ENCODE data around the gene RCL1. TPM values are rescaled to one million over a fixed set of nuclear protein-coding genes. Genes with fewer than 3 reads are reported as not detected.

RCL1 gene
- total RNA-seq, 1 donor from 2014 or later, result 15.6 TPM

DNA sequence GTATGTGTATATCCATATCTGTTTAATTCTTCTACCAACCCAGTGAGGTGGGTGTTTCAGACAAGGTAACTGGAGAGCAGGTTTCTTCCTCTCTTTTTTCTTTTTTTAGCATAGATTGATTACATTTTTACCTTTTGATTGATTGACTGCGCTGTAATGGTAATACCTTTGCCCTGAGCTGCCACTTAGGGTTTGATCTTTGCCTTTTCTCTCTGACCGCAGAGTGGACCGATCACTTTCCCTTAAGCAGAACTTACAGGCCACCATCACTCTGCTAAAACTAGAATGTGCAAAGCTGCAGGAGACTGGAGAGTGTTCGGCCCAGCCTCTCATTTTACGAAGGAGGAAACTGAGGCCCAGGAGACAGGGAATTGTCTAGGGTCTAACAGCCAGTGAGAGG lies 38.0 kb downstream of the RCL1 start:
- TF ChIP-seq, protein P1, sequence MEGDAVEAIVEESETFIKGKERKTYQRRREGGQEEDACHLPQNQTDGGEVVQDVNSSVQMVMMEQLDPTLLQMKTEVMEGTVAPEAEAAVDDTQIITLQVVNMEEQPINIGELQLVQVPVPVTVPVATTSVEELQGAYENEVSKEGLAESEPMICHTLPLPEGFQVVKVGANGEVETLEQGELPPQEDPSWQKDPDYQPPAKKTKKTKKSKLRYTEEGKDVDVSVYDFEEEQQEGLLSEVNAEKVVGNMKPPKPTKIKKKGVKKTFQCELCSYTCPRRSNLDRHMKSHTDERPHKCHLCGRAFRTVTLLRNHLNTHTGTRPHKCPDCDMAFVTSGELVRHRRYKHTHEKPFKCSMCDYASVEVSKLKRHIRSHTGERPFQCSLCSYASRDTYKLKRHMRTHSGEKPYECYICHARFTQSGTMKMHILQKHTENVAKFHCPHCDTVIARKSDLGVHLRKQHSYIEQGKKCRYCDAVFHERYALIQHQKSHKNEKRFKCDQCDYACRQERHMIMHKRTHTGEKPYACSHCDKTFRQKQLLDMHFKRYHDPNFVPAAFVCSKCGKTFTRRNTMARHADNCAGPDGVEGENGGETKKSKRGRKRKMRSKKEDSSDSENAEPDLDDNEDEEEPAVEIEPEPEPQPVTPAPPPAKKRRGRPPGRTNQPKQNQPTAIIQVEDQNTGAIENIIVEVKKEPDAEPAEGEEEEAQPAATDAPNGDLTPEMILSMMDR (conservative IDR thresholded peaks at IDR 0.05), result no peak
- Mint-ChIP-seq H3K4me3 (no peak overlapping the region), H3K9me3 (no peaks in the 10 kb centered on the region), H3K36me3 (peaks cover 33% of the 10 kb centered on the region), H3K27ac (no peak overlapping the region), H3K27me3 (no peaks in the 10 kb centered on the region), H3K4me1 (ENCODE audit: unreplicated experiment) (no peaks in the 10 kb centered on the region)
- DNase-seq (ENCODE audit: extremely low spot score, unreplicated experiment), result no peak

DNA sequence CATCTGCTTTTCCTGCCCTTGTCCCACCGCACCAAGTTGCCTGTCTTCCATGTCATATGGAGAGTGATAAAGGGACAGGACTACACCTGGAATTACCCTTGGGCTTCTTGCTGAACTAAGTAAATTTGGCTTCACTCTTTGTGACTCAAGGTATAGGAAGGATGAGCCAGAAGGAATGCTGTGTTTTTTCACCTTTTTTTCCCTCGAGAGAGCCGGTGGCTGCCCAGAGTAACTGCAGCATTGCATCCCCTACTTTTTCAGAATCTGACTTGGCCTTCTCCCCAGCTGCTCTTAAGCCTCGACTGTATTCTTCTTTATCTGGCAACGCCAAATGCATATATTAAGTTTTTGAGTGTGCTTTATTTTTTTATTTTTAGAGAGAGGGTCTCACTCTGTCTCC lies 38.4 kb downstream of the RCL1 start:
- no peaks in the 10 kb centered on the region for H3K27me3 Mint-ChIP-seq
- no peak for DNase-seq (ENCODE audit: extremely low spot score, unreplicated experiment)
- peaks cover 37% of the 10 kb centered on the region for H3K36me3 Mint-ChIP-seq
- TF ChIP-seq, protein P1 (conservative IDR thresholded peaks at IDR 0.05), result no peak
- H3K4me1 Mint-ChIP-seq (ENCODE audit: unreplicated experiment), result no peaks in the 10 kb centered on the region
- H3K4me3 Mint-ChIP-seq, result no peak overlapping the region
- no peaks in the 10 kb centered on the region for H3K9me3 Mint-ChIP-seq
- no peak overlapping the region for H3K27ac Mint-ChIP-seq

DNA sequence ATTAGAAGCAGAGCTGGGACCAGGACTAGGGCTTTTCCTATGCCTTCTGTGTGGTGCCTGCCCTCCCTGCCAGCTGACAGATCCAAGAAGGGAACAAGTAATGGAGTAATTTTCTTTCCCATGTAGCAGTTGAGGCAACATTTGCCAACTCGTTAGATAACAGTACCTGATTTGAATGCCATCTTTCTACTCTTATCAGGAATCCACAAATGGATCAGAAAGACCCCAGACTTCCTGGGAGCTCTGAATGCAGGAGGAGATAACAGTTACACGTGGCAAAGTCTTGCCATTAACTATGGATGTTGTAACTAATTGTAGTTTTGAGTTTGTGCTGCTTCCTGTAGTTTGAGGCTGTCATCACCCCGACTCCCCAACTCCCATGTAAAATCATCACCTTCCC lies 39.2 kb downstream of the RCL1 start:
- Mint-ChIP-seq H3K4me3 (no peak overlapping the region), H3K9me3 (no peaks in the 10 kb centered on the region)

DNA sequence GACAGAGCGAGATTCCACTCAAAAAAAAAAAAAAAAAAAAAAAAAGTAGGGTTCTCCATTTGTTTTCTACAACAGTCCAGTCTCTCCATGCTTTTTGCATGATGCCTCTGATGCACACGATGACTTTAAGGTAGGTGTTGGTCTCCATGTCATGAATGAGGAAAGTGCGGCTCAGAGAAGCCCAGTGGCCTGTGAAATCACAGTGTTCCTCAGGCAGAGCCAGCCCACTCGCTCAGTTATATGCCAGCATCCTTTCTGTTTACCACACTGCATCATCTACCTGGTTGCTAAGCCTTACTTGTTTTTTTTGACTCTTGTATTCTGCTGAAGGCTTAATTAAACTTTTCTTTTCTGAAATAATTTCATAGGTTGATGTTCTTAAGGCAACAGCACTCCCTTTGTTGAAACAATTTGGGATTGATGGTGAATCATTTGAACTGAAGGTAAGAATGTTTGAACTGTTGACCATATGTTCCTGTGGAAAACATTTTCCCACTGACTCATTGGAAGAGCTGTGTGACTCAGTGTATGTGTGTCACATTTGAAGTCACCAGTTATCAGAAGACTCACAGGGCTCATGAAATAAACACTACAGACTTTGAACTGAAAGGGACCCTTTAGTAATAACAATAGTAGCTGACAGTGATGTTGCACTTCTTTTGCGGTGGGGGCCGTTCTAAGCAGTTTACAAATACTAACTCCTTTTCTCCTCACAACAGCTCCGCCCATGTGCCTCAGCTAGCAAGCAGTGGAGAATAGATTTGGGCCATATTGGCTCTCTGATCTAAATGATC lies 40.2 kb downstream of the RCL1 start:
- no peaks in the 10 kb centered on the region for H3K9me3 Mint-ChIP-seq
- no peaks in the 10 kb centered on the region for H3K27me3 Mint-ChIP-seq
- peaks cover 43% of the 10 kb centered on the region for H3K36me3 Mint-ChIP-seq
- H3K4me3 Mint-ChIP-seq, result no peak overlapping the region
- peak overlapping the region; percentile 35 for H3K27ac Mint-ChIP-seq
- TF ChIP-seq, protein P1 (conservative IDR thresholded peaks at IDR 0.05), result no peak
- DNase-seq (ENCODE audit: extremely low spot score, unreplicated experiment), result no peak
- H3K4me1 Mint-ChIP-seq (ENCODE audit: unreplicated experiment), result no peaks in the 10 kb centered on the region

More for the DNA sequence above, 39.2 kb downstream of the RCL1 start:
- DNase-seq (ENCODE audit: extremely low spot score, unreplicated experiment), result no peak
- no peaks in the 10 kb centered on the region for H3K4me1 Mint-ChIP-seq (ENCODE audit: unreplicated experiment)
- no peaks in the 10 kb centered on the region for H3K27me3 Mint-ChIP-seq
- peaks cover 43% of the 10 kb centered on the region for H3K36me3 Mint-ChIP-seq
- no peak overlapping the region for H3K27ac Mint-ChIP-seq
- TF ChIP-seq, protein P1 (conservative IDR thresholded peaks at IDR 0.05), result no peak

DNA sequence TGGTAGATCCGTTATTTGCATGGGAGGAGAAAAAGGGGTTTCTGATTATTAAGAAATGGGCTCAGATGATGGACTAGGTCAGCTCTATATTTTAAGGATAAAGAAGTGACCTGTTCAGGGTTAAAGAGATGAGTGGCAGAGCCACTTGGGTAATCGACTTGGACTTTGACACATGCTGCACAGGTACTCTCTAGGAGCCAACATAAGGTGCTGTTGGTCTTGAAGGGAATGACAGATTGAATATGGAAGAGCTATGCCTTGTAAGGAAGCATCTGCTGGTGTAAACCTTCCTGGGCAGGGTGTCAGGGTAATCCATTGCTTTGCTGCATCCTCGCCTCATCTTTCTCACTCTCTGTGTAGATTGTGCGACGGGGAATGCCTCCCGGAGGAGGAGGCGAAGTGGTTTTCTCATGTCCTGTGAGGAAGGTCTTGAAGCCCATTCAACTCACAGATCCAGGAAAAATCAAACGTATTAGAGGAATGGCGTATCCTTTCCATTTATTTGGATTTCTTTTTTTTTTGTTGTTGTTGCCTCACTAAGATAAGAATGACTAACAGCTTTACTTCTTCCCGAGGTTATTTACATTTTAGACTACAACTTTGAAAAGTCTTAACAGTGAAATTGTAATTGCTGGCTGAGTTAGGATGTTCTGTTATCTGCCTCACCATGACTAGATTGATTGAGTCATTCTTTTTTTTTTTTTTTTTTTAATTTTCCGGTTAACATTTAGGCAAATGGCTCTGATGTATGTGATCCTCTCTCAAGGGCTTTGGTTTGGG lies 41.2 kb downstream of the RCL1 start:
- H3K4me1 Mint-ChIP-seq (ENCODE audit: unreplicated experiment), result no peaks in the 10 kb centered on the region
- no peak overlapping the region for H3K27ac Mint-ChIP-seq
- H3K27me3 Mint-ChIP-seq, result no peaks in the 10 kb centered on the region
- TF ChIP-seq, protein P1 (conservative IDR thresholded peaks at IDR 0.05), result no peak
- H3K9me3 Mint-ChIP-seq, result no peaks in the 10 kb centered on the region
- H3K4me3 Mint-ChIP-seq, result no peak overlapping the region
- no peak for DNase-seq (ENCODE audit: extremely low spot score, unreplicated experiment)
- peaks cover 43% of the 10 kb centered on the region for H3K36me3 Mint-ChIP-seq
